ENCODE data around the gene FRG2C.
"Not testable (repeated sequence)": the region's sequence is repeated elsewhere in the genome, so short reads cannot be mapped to it uniquely, and the experiment has no call there.

FRG2C gene

DNA sequence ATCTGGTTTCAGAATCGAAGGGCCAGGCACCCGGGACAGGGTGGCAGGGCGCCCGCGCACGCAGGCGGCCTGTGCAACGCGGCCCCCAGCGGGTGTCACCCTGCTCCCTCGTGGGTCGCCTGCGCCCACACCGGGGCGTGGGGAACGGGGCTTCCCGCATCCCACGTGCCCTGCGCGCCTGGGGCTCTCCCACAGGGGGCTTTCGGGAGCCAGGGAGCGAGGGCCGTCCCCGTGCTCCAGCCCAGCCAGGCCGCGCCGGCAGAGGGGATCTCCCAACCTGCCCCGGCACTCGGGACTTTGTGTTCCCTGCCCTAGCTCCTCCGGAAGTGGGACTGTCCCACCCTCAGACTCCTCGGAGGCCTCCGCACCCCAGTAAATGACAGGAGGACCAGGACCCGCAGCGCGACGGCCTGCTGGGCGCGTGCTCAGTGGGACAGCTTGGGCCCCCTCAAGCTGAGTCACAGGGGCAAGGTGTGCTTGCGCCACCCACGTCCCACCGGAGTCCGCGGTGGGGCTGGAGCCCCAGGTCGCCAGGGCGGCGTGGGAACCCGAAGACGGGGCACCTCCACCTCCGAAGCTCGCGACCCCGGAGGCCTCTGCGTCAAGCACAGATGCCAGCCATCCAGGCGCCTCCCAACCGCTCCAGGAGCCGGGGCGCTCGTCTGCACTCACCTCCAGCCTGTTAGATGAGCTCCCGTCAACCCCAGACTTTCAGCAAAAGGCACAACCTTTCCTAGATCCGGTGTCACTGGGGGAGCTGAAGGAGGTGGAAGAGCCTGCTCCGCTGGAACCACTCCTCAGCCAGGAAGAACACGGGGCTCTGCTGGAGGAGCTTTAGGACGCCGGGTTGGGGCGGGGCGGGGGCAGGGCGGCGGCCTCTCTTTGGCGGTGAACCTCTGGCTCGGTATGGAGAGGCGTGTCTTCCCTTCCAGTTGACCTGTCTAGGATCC is 5.5 kb downstream of the FRG2C start:
- not testable (repeated sequence) for DNase-seq

DNA sequence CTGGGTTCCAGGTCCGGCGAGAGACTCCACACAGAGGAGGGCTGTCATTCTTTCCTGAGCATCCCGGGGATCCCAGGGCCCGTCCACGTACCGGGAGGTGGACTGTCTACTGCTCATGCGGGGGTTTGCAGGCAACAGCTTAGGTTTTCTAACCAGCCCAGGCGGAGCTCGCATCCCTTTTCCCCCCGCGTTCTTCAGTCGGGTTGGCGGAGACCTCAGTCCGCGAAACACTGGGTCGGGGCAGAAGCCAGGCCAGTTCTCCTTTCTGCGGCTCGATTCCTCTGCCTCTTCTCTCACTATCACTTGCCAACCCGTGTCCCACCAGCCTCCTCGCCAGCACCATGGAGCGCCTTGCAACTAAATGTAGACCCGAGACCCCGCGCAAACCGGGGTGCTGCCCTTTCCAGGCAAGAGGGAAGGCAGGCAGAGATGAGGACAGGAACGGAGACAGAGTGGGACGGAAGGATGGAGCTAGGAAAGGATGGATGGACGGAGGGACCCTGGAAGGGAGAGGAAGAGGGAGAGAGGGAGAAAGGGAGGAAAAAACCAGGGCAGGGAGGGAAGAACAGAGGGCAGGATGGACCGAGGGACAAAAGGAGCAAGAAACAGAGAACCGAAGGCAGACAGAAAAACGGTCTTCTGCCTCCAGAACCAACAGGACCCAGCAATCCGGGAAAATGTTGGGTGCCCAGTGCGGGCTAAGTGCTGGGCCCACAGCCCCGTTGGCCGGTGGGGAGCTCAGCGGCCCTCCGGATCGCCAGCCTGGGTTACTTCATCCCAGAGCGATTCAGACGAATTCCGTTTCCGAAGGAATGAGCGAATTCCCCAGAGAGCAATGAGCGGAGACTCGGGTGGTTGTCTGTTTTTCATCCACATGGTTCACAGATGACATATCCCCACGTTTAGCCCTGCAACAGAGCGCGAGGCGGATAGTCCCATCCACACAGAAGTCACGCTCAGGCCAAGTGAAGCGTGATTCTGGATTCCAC is 6.5 kb downstream of the FRG2C start:
- not testable (repeated sequence) for DNase-seq

DNA sequence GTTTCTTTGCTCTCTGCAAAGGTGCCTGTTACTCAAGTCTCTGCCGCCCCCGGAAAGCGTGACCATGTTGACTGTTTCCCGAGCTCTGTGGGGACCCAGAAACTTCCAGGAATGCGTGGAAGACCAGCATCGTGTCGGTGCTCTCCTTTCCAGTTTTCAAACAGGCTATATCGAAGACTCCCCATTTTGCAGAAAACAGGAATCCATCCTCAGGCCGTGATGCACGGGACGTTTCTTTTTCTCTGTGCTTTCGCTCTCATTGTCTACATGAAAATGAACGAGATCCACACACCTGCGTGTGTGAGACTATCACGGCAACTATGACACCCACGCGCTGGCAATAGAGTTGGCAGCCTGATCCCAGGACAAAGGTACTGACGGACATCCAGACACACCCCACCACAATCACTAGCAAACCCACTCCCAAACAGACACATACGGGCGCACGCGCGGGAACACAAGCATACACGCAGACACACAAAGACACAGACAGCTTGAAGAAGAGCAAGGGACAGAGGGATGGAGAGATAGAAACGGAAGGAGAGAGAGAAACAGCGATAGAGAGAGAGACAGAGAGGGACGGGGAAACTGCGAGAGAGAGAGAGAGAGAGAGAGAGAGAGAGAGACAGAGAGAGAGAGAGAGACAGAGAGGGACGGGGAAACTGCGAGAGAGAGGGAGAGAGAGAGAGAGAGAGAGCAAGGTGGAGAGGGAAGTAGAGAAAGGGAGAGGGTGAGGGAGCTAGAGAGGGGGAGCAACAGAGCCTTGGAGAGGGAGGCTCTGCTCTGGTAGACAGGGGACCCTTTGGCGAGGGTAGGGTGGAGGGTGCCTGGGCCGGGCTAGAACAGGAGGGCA is 7.4 kb downstream of the FRG2C start:
- not testable (repeated sequence) for DNase-seq

DNA sequence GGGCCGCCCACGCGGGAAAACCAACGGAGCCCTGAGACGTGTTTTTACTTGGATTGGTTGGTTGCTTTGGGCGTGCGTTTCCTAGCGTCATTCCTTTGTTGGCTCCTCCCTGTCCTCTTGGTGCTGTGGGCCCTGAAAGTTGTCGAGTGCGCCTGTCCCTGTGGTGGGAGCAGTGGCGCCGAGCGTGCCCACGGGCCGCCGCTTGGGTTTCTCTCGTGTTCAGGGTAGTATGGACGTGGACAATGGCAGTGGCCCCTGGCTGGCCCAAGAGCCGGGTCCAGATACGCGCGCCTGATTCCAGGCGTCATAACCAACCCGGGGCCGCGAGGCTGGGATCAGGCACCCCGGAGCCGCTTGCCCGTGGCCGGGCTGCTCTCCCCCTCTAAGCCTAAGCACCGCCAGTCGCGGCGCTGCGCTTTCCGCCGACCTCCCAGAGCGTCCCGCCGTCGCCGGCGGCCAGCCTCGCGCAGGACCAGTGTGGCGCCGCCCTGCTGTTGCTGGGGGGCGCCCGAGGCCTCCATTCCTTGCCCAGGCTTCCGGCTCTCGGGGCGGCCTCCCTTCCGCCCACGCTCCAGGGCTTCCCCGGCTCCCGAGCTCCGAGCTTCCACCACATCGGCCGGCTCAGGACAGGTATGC is 8.1 kb downstream of the FRG2C start:
- not testable (repeated sequence) for DNase-seq

DNA sequence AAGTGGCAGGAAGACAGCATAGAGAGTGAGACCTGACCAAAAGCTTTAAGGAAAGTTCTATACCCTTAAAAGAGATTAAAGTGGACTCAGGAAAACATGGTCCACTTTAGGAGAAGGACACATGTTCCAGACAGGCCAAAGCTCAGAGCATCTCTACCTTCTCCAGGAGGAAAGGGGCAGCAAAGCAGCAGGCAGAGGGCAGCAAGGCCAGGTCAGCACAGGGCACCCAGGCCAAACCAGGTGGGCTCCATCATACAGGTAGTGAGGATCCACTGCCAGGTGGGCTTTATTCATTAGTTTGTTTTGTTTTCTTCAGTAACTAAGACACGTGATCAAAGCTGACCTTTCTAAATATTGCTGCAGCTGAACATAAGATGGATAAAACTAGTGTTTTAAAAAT is 19.8 kb downstream of the FRG2C start:
- not testable (repeated sequence) for DNase-seq

DNA sequence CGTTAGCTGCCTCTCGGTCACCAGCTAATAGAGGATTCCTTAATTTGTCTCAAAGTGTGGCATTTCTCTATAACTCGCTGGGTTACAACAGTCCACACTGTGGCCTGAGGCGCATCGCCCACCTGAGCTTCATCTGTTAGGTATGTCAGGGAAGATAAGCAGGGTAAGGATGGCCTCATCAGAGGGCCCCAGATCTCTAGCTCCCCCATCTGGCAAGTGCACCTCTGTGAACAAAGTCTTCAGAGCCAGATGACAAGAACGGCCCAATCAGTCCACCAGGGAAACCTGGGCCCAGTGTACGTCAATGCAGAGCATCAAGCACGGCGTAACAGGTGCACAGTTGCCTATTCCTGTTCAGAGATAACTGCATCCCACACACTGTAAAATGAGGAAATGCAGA is 23.2 kb downstream of the FRG2C start:
- no peak for DNase-seq

DNA sequence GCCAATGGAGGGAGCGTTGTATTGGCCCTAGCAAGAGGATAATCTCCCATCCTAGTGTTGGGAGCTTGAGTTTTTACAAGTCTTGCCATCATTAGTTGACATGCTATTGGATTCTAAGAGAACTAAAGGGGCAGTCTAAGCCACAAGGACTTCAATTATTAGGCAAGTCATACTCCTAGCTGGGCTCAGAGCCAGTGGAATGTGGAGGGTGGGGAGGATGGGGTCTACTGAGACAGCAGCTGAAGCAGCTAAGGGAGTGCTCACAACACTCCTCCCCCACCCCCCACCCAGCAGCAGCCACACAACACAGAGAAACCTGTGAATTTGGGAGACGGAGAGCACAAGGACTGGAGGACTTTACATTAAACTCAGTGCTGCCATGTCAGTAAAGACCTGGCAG is 27.9 kb downstream of the FRG2C start:
- DNase-seq = no peak

Measured in CD4-positive, alpha-beta T cell treated with Interleukin-4 for 1 hour (primary cell).